ENCODE data around the gene CCDC12.

GRCh38 chr3:47012342-47013230 is 36.0 kb upstream of the CCDC12 start:
- no peak for TF ChIP-seq POLR2A (IDR thresholded peaks at IDR 0.05)
- no peak for TF ChIP-seq CTCF (IDR thresholded peaks at IDR 0.05)
